RWPE1 (cell line): ENCODE data around the gene TDP1.

ENCODE experiments used
- CTCF ChIA-PET: fragments of 350-600 bp; sonication (Branson Sonifier 250); formaldehyde crosslinking; extraction: SDS; loops from one replicate; lab custom pipeline; 2021; lab: Yijun Ruan, JAX
- POLR2A ChIA-PET: fragments of 400-600 bp; formaldehyde crosslinking; extraction: SDS; loops from one replicate; lab custom pipeline; 2020; ENCODE audit warnings: antibody characterized with exemption; ENCODE audit not compliant: low non-redundant PET; lab: Yijun Ruan, JAX
- DNase-seq: peaks from one replicate; pipeline ENCODE4 v3.0.0; 2012; ENCODE audit warnings: low spot score
- H3K27ac ChIP-seq: fragments of 450-650 bp; 2 replicates; pipeline ENCODE4 v1.5.1; 2017
- CTCF ChIP-seq: fragments of 450-650 bp; conservative IDR thresholded peaks from 2 replicates; pipeline ENCODE4 v1.5.1; 2017; ENCODE audit warnings: low read depth, mild to moderate bottlenecking

TDP1 gene

GRCh38 chr14:90034835-90035525, 79.3 kb downstream of the TDP1 start:
- H3K27ac ChIP-seq: no peak overlapping the region
- TF ChIP-seq CTCF: no peak
- ChIA-PET CTCF (interaction anchor here (0.6 kb wide), 1 partner anchor 63 kb away, joined by 3 read pairs; no protein-coding TSS in a partner anchor), POLR2A (no interaction called here)
- no peak for DNase-seq

- no peak for DNase-seq
- no peak overlapping the region for H3K27ac ChIP-seq
- TF ChIP-seq CTCF: no peak
- ChIA-PET POLR2A (no interaction called here), CTCF (no interaction called here)
These were observed 83.7 kb downstream of the TDP1 start for GRCh38 chr14:90039253-90040010.

GRCh38 chr14:90040411-90040810, 84.7 kb downstream of the TDP1 start:
- no peak for TF ChIP-seq CTCF
- ChIA-PET POLR2A (no interaction called here), CTCF (no interaction called here)

GRCh38 chr14:90042496-90043252, 86.9 kb downstream of the TDP1 start:
- no peak overlapping the region for H3K27ac ChIP-seq
- DNase-seq: no peak
- CTCF ChIA-PET: no interaction called here
- POLR2A ChIA-PET: no interaction called here
- no peak for TF ChIP-seq CTCF

More at GRCh38 chr14:90040411-90040810, 84.7 kb downstream of the TDP1 start:
- H3K27ac ChIP-seq: no peak overlapping the region
- DNase-seq: no peak

- no peak for DNase-seq
- ChIA-PET CTCF (no interaction called here), POLR2A (no interaction called here)
- no peak for TF ChIP-seq CTCF
- no peak overlapping the region for H3K27ac ChIP-seq
These were observed 89.9 kb downstream of the TDP1 start for GRCh38 chr14:90045616-90046015.

GRCh38 chr14:90049390-90049789, 93.7 kb downstream of the TDP1 start:
- H3K27ac ChIP-seq: no peak overlapping the region
- ChIA-PET CTCF (interaction anchor here (0.7 kb wide), 1 partner anchor 13 kb away, joined by 3 read pairs; no protein-coding TSS in a partner anchor), POLR2A (no interaction called here)
- TF ChIP-seq CTCF: no peak
- DNase-seq: no peak
